Cardiac muscle cell (in vitro differentiated cells and primary cell): ENCODE data around the gene STX8. TPM values are rescaled to one million over a fixed set of nuclear protein-coding genes. Genes with fewer than 3 reads are reported as not detected.
"Not testable (repeated sequence)": the region's sequence is repeated elsewhere in the genome, so short reads cannot be mapped to it uniquely, and the experiment has no call there.

Experiments
- DNase-seq, 2 donors: peaks; one replicate each; pipeline versions ENCODE4 v3.0.0 to v3.0.0-alpha.2; 2010 to 2017; ENCODE audit warnings: low read depth in 1 of 2, low spot score in 1 of 2
- H3K27ac ChIP-seq: fragments of 200-600 bp; sonication (generic); 2 replicates; pipeline ENCODE4 v1.5.1; 2016
- H3K27me3 ChIP-seq: fragments of 200-600 bp; sonication (generic); 2 replicates; pipeline ENCODE4 v1.6.0; 2016; ENCODE audit warnings: control low read depth
- H3K36me3 ChIP-seq: fragments of 200-600 bp; sonication (generic); 2 replicates; pipeline ENCODE4 v1.5.1; 2016; ENCODE audit warnings: control low read depth
- H3K4me1 ChIP-seq: fragments of 200-600 bp; sonication (generic); 2 replicates; pipeline ENCODE4 v1.8.1; 2017; ENCODE audit warnings: low read depth, mild to moderate bottlenecking, mixed run types
- H3K4me3 ChIP-seq: fragments of 200-600 bp; sonication (generic); 2 replicates; pipeline ENCODE4 v1.5.1; 2016; ENCODE audit warnings: mild to moderate bottlenecking
- H3K9me3 ChIP-seq: fragments of 200-600 bp; sonication (generic); 2 replicates; pipeline ENCODE4 v1.5.1; 2017; ENCODE audit warnings: low read depth, mild to moderate bottlenecking, control low read depth
- CTCF ChIP-seq: IDR thresholded peaks from 2 replicates; pipeline ENCODE4 v1.5.1; 2012; ENCODE audit warnings: low read depth, mild to moderate bottlenecking, low read length
- polyA plus RNA-seq: library from polyadenylated mRNA; unstranded; fragments of >200 nt; fragmentation: Nextera tagmentation; extraction: Ambion mirVana; gene quantifications from 2 replicates; pipeline ENCODE4 v1.2.1, GENCODE V29; 2016
- total RNA-seq: library from RNA; depleted of rRNA; stranded (reverse); fragments of >200 nt; gene quantifications from 2 replicates; pipeline ENCODE4 v1.2.3, GENCODE V29; 2016

Gene STX8
- total and polyA plus RNA-seq, 2 experiments from 2014 or later: 46.9 to 95.2 TPM

DNA sequence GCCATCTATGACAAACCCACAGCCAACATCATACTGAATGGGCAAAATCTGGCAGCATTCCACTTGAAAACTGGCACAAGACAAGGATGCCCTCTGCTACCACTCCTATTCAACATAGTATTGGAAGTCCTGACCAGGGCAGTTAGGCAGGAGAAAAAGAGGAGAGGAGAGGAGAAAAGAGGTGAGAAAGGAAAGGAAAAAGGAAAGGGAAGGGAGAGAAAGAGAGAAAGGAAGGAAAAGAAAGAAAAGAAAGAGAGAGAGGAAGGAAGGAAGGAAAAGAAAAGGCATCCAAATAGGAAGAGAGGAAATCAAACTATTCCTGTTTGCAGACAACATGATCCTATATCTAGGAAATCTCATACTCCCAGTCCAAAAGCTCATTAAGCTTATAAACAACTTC, 11.5 kb downstream of the STX8 start:
- no peak for TF ChIP-seq CTCF
- Histone ChIP-seq H3K36me3 (peaks cover 7% of the 10 kb centered on the region), H3K27ac (no peak overlapping the region), H3K9me3 (no peaks in the 10 kb centered on the region), H3K4me3 (no peak overlapping the region), H3K27me3 (no peaks in the 10 kb centered on the region), H3K4me1 (no peaks in the 10 kb centered on the region)
- no peak for DNase-seq

DNA sequence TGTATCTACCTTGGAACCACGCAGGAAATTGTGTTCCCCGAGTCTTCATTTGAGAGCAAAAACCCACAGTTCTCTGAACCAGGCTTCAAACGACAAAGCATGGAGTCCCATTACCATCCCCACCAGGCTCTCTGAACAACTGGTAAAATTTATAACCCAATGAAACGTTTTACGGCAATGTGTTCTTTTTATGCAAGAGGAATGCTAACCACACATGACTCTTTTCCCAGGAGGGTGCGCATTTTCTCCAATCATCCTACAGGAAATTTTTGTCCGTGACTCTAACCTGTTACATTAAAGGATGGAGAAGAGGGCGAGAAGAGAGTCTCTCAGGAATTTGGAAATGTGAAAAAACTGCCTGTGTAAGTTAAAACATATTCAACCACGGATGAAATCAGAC, 17.8 kb downstream of the STX8 start:
- Histone ChIP-seq H3K36me3 (no peaks in the 10 kb centered on the region), H3K27me3 (no peaks in the 10 kb centered on the region), H3K9me3 (no peaks in the 10 kb centered on the region), H3K27ac (no peak overlapping the region), H3K4me3 (no peak overlapping the region), H3K4me1 (no peaks in the 10 kb centered on the region)
- no peak for TF ChIP-seq CTCF
- no peak for DNase-seq

- Histone ChIP-seq H3K27ac (no peak overlapping the region), H3K36me3 (no peaks in the 10 kb centered on the region), H3K9me3 (no peaks in the 10 kb centered on the region), H3K27me3 (no peaks in the 10 kb centered on the region), H3K4me1 (no peaks in the 10 kb centered on the region), H3K4me3 (no peak overlapping the region)
- DNase-seq: no peak
- no peak for TF ChIP-seq CTCF
Measured at GRCh38 chr17:9557161-9557755, 18.4 kb downstream of the STX8 start.

DNA sequence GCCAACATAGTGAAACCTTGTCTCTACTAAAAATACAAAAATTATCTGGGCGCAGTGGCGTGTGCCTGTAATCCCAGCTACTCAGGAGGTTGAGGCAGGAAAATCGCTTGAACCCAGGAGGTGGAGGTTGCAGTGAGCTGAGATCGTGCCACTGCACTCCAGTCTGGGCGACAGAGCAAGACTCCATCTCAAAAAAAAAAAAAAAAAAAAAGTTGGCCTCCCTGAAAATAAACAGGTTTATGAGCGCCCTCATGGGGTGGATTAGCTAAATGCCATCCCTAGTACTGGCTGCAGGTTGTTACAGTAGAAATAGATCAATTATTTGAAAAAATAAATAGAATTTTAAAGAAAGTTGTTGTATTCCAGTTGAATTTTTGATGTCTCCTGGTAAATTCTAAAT, 20.9 kb downstream of the STX8 start:
- not testable (repeated sequence) for H3K27me3 ChIP-seq, H3K9me3 ChIP-seq, H3K36me3 ChIP-seq, H3K4me3 ChIP-seq, H3K4me1 ChIP-seq, H3K27ac ChIP-seq
- DNase-seq: peak; percentile 58 to 69
- peak; percentile 38 for TF ChIP-seq CTCF

GRCh38 chr17:9553596-9553995, 22.0 kb downstream of the STX8 start:
- TF ChIP-seq CTCF: no peak
- Histone ChIP-seq H3K9me3 (no peaks in the 10 kb centered on the region), H3K4me3 (no peak overlapping the region), H3K4me1 (no peaks in the 10 kb centered on the region), H3K27ac (no peak overlapping the region), H3K36me3 (no peaks in the 10 kb centered on the region), H3K27me3 (no peaks in the 10 kb centered on the region)
- DNase-seq: no peak

GRCh38 chr17:9553181-9553580, 22.4 kb downstream of the STX8 start:
- no peak for TF ChIP-seq CTCF
- Histone ChIP-seq H3K4me3 (no peak overlapping the region), H3K4me1 (no peaks in the 10 kb centered on the region), H3K27ac (no peak overlapping the region), H3K36me3 (no peaks in the 10 kb centered on the region), H3K9me3 (no peaks in the 10 kb centered on the region), H3K27me3 (no peaks in the 10 kb centered on the region)
- no peak for DNase-seq
